Caco-2 (cell line): ENCODE measurements around the gene RGMA. TPM values are rescaled to one million over a fixed set of nuclear protein-coding genes. Genes with fewer than 3 reads are reported as not detected.

Source experiments
- BruUV-seq: library from RNA; stranded (reverse); fragments of 400-500 nt; replicated peaks from 2 replicates; lab custom pipeline; 2021; lab: Mats Ljungman, UMichigan
- CTCF ChIA-PET: fragments of 300-600 bp; sonication (Branson Sonifier 250); formaldehyde crosslinking; loops from one replicate; lab custom pipeline; 2022; ENCODE audit warnings: antibody characterized with exemption; lab: Charles Lee
- POLR2A ChIA-PET: fragments of 300-600 bp; sonication (Branson Sonifier 250); formaldehyde crosslinking; loops from one replicate; lab custom pipeline; 2022; ENCODE audit warnings: antibody characterized with exemption; lab: Charles Lee
- DNase-seq, 2 experiments: peaks; one replicate each; pipeline versions ENCODE4 v3.0.0 to v3.0.0-alpha.2; 2020 to 2022
- H3K27me3 ChIP-seq: replicated peaks from 2 replicates; pipeline ENCODE4 v1.6.0; 2011; ENCODE audit warnings: low read length; ENCODE audit not compliant: control insufficient read depth, insufficient read depth
- H3K36me3 ChIP-seq: 2 replicates; pipeline ENCODE4 v1.5.1; 2011; ENCODE audit warnings: low read length; ENCODE audit not compliant: control insufficient read depth, insufficient read depth
- H3K4me1 ChIP-seq: fragments of 250-450 bp; sonication (Bioruptor Pico); 2 replicates; pipeline ENCODE4 v1.5.1; 2020; ENCODE audit warnings: mild to moderate bottlenecking
- H3K4me3 ChIP-seq: 2 replicates; pipeline ENCODE4 v1.5.1; 2011; ENCODE audit warnings: low read depth, mild to moderate bottlenecking, control low read depth, low read length
- H3K9me3 ChIP-seq: fragments of 250-450 bp; sonication (Bioruptor Pico); 2 replicates; pipeline ENCODE4 v1.5.1; 2020; ENCODE audit warnings: mild to moderate bottlenecking, moderate library complexity
- H3K27ac Mint-ChIP-seq: one replicate; pipeline ENCODE4 v1.8.0; 2022; ENCODE audit warnings: mixed read lengths; ENCODE audit not compliant: unreplicated experiment
- H3K27me3 Mint-ChIP-seq: one replicate; pipeline ENCODE4 v1.8.0; 2022; ENCODE audit warnings: mixed read lengths; ENCODE audit not compliant: insufficient read depth, unreplicated experiment
- H3K36me3 Mint-ChIP-seq: one replicate; pipeline ENCODE4 v1.8.0; 2022; ENCODE audit warnings: mild to moderate bottlenecking, mixed read lengths; ENCODE audit not compliant: insufficient read depth, unreplicated experiment
- H3K4me1 Mint-ChIP-seq: one replicate; pipeline ENCODE4 v1.8.0; 2022; ENCODE audit warnings: low read depth, mixed read lengths; ENCODE audit not compliant: unreplicated experiment
- H3K4me3 Mint-ChIP-seq: one replicate; pipeline ENCODE4 v1.8.0; 2022; ENCODE audit warnings: mild to moderate bottlenecking, moderate library complexity, mixed read lengths; ENCODE audit not compliant: unreplicated experiment
- H3K9me3 Mint-ChIP-seq: one replicate; pipeline ENCODE4 v1.8.0; 2022; ENCODE audit warnings: mixed read lengths; ENCODE audit not compliant: unreplicated experiment
- CTCF ChIP-seq, 2 experiments: fragments of 200-600 bp in 1 of 2; IDR thresholded peaks; 1 replicate in 1 of 2; 2 replicates in 1 of 2; pipeline versions ENCODE4 v1.5.1 to v1.8.0; 2011 to 2022; ENCODE audit warnings: antibody characterized with exemption in 1 of 2, control low read depth in 1 of 2, inconsistent platforms in 1 of 2, low read depth in 1 of 2, low read length in 1 of 2, mild to moderate bottlenecking in 1 of 2, moderate library complexity in 1 of 2; ENCODE audit not compliant: insufficient read depth in 1 of 2, severe bottlenecking in 1 of 2, unreplicated experiment in 1 of 2
- intact Hi-C: fragments of 100-400 bp; cut with micrococcal nuclease; formaldehyde crosslinking; loops from one replicate; pipeline ENCODE4 v1.10.0; 2022; ENCODE audit not compliant: unreplicated experiment
- total RNA-seq: library from RNA; stranded (reverse); gene quantifications from 2 replicates; pipeline ENCODE4 v1.2.3, GENCODE V29; 2022

Gene RGMA
- total RNA-seq, 1 experiment from 2014 or later, result 4.5 TPM

GRCh38 chr15:93005133-93005532 lies 83.9 kb downstream of the RGMA start:
- no peaks in the 10 kb centered on the region for H3K9me3 Mint-ChIP-seq
- TF ChIP-seq CTCF (IDR thresholded peaks at IDR 0.05; ENCODE audit: insufficient read depth in 1 of 2, low read depth in 1 of 2, low read length in 1 of 2, severe bottlenecking in 1 of 2, unreplicated experiment in 1 of 2), result no peak
- peaks cover 3% of the 10 kb centered on the region; the same call in 1 of the 2 replicates for H3K36me3 ChIP-seq
- no peaks in the 10 kb centered on the region for H3K27me3 ChIP-seq
- H3K27me3 Mint-ChIP-seq, result no peaks in the 10 kb centered on the region
- BruUV-seq, result no TSS peak
- no peak overlapping the region for H3K27ac Mint-ChIP-seq
- peaks cover 98% of the 10 kb centered on the region for H3K36me3 Mint-ChIP-seq
- no peak overlapping the region for H3K4me3 Mint-ChIP-seq
- no peaks in the 10 kb centered on the region for H3K4me1 ChIP-seq
- no peak overlapping the region for H3K4me3 ChIP-seq
- no peaks in the 10 kb centered on the region for H3K9me3 ChIP-seq
- no peak for DNase-seq
- ChIA-PET POLR2A (no interaction called here), CTCF (interaction anchor here (0.7 kb wide), 1 partner anchor 32 kb away, joined by 3 read pairs; no protein-coding TSS in a partner anchor)
- H3K4me1 Mint-ChIP-seq, result no peaks in the 10 kb centered on the region
- intact Hi-C loops, result no loop called here

GRCh38 chr15:93001881-93002280 lies 87.1 kb downstream of the RGMA start:
- no peak for DNase-seq
- ChIA-PET POLR2A (no interaction called here), CTCF (interaction anchor here (0.7 kb wide), 1 partner anchor 183 kb away, joined by 3 read pairs; no protein-coding TSS in a partner anchor)
- Mint-ChIP-seq H3K4me3 (no peak overlapping the region), H3K27me3 (no peaks in the 10 kb centered on the region), H3K9me3 (no peaks in the 10 kb centered on the region), H3K4me1 (no peaks in the 10 kb centered on the region), H3K27ac (peak overlapping the region; percentile 13), H3K36me3 (peaks cover 100% of the 10 kb centered on the region)
- Histone ChIP-seq H3K4me1 (no peaks in the 10 kb centered on the region), H3K9me3 (no peaks in the 10 kb centered on the region), H3K27me3 (no peaks in the 10 kb centered on the region), H3K4me3 (no peak overlapping the region), H3K36me3 (peaks cover 3% of the 10 kb centered on the region; the same call in 1 of the 2 replicates)
- intact Hi-C loops, result no loop called here
- no TSS peak for BruUV-seq
- no peak for TF ChIP-seq CTCF (IDR thresholded peaks at IDR 0.05; ENCODE audit: insufficient read depth in 1 of 2, low read depth in 1 of 2, low read length in 1 of 2, severe bottlenecking in 1 of 2, unreplicated experiment in 1 of 2)

- Mint-ChIP-seq H3K4me3 (no peak overlapping the region), H3K27me3 (no peaks in the 10 kb centered on the region), H3K9me3 (no peaks in the 10 kb centered on the region), H3K4me1 (no peaks in the 10 kb centered on the region), H3K36me3 (peaks cover 100% of the 10 kb centered on the region), H3K27ac (no peak overlapping the region)
- intact Hi-C loops, result no loop called here
- no peaks in the 10 kb centered on the region for H3K27me3 ChIP-seq
- POLR2A ChIA-PET, result no interaction called here
- no TSS peak for BruUV-seq
- no peak for DNase-seq
- H3K9me3 ChIP-seq, result no peaks in the 10 kb centered on the region
- no peaks in the 10 kb centered on the region for H3K4me1 ChIP-seq
- peaks cover 3% of the 10 kb centered on the region; the same call in 1 of the 2 replicates for H3K36me3 ChIP-seq
- CTCF ChIA-PET, result no interaction called here
- no peak overlapping the region for H3K4me3 ChIP-seq
- no peak for TF ChIP-seq CTCF (IDR thresholded peaks at IDR 0.05; ENCODE audit: insufficient read depth in 1 of 2, low read depth in 1 of 2, low read length in 1 of 2, severe bottlenecking in 1 of 2, unreplicated experiment in 1 of 2)
These were observed 87.9 kb downstream of the RGMA start for GRCh38 chr15:93001156-93001555.
